Breast epithelium (tissue), 3 donors: ENCODE measurements around the gene BNIP2.

Experiments used
- CTCF ChIP-seq, 3 donors: fragments of 450-650 bp; IDR thresholded peaks; one replicate each; pipeline ENCODE4 v1.5.1; 2016 to 2017; ENCODE audit warnings: antibody characterized with exemption in 3 of 3, mild to moderate bottlenecking in 3 of 3, moderate library complexity in 3 of 3
- POLR2A ChIP-seq: fragments of 450-650 bp; IDR thresholded peaks from one replicate; pipeline ENCODE4 v1.6.1; 2016; ENCODE audit warnings: antibody characterized with exemption, mild to moderate bottlenecking, moderate library complexity

GRCh38 chr15:59680870-59681269 lies 8.2 kb downstream of the BNIP2 start:
- no peak for TF ChIP-seq CTCF (IDR thresholded peaks at IDR 0.05)
- TF ChIP-seq POLR2A = no peak
